ENCODE data around the gene CA5B.

CA5B gene

DNA sequence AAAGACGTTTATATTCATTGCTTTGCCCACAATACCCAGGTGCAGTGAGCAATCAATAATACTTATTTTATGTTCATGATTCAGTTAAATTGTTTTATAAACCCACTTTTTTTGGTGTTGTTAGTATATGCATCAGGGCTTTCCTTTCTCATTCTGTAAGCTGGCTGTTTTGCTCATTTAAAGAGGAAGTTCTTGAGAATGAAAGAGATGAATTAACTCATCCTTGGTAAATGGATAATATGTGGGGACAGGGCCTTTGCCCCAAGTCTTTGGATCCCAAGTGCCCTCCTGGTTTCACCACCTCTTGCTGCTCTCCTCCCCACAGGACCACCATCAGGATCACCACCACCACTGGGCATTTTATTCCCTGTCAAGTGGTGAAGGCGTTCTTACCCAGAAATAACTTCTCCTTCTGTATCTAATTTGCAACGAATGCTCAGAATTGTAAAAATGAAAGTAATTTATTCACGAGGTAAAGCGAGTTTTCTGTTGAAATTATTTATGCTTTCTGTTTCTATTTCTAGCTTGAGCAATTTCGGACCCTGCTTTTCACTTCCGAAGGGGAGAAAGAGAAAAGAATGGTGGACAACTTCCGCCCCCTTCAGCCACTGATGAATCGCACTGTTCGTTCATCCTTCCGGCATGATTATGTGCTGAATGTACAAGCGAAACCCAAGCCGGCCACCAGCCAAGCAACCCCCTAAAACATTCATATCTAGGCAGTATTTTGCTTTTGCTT lies 44.1 kb downstream of the CA5B start:
- Histone ChIP-seq H3K27ac (ENCODE audit: insufficient read depth, low read depth, low read length, poor library complexity, severe bottlenecking) (no peak overlapping the region), H3K27me3 (ENCODE audit: control insufficient read depth, insufficient read depth, low read length, poor library complexity, severe bottlenecking) (no peaks in the 10 kb centered on the region), H3K4me1 (ENCODE audit: control insufficient read depth, insufficient read depth, low read length) (no peaks in the 10 kb centered on the region), H3K9me3 (ENCODE audit: control insufficient read depth, low read length) (no peaks in the 10 kb centered on the region), H3K36me3 (ENCODE audit: control insufficient read depth, insufficient read depth, low read length) (no peaks in the 10 kb centered on the region), H3K4me3 (ENCODE audit: insufficient read depth, low read depth, low read length) (no peak overlapping the region)
- 90 to 98% methylated on average over 6 to 12 of the region's 13 CpGs for WGBS, 2 experiments

DNA sequence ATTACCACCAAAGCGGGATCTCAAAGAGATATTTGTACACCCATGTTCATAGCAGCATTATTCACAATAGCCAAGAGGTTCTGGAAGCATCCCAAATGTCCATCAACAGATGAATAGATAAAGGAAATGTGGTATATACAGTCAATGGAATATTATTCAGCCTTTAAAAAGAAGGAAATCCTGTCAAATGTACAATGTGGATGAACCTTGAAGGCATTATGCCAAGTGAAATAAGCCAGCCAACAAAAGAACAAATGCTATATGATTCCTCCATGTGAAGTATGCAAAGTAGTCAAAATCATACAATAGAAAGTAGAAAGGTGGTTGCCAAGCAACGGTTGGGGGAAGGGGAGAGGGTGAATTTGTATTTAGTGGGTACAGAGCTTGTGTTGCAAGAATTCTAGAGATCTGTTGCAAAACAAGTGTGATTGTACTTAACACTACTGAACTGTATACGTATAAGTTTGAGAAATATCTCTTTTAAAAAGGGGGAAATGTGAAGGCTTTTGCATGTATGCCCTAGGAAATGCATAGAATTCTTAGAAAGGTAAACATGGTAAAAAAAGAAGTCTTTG lies 47.2 kb downstream of the CA5B start:
- WGBS, 2 experiments, result 83 to 96% methylated on average over 3 of the region's 3 CpGs
- Histone ChIP-seq H3K36me3 (ENCODE audit: control insufficient read depth, insufficient read depth, low read length) (no peaks in the 10 kb centered on the region), H3K27ac (ENCODE audit: insufficient read depth, low read depth, low read length, poor library complexity, severe bottlenecking) (no peak overlapping the region), H3K4me3 (ENCODE audit: insufficient read depth, low read depth, low read length) (no peak overlapping the region), H3K9me3 (ENCODE audit: control insufficient read depth, low read length) (no peaks in the 10 kb centered on the region), H3K4me1 (ENCODE audit: control insufficient read depth, insufficient read depth, low read length) (no peaks in the 10 kb centered on the region), H3K27me3 (ENCODE audit: control insufficient read depth, insufficient read depth, low read length, poor library complexity, severe bottlenecking) (no peaks in the 10 kb centered on the region)

- Histone ChIP-seq H3K36me3 (ENCODE audit: control insufficient read depth, insufficient read depth, low read length) (no peaks in the 10 kb centered on the region), H3K4me1 (ENCODE audit: control insufficient read depth, insufficient read depth, low read length) (no peaks in the 10 kb centered on the region), H3K27ac (ENCODE audit: insufficient read depth, low read depth, low read length, poor library complexity, severe bottlenecking) (no peak overlapping the region), H3K9me3 (ENCODE audit: control insufficient read depth, low read length) (no peaks in the 10 kb centered on the region), H3K27me3 (ENCODE audit: control insufficient read depth, insufficient read depth, low read length, poor library complexity, severe bottlenecking) (no peaks in the 10 kb centered on the region), H3K4me3 (ENCODE audit: insufficient read depth, low read depth, low read length) (no peak overlapping the region)
- 89 to 100% methylated on average over 2 to 3 of the region's 3 CpGs for WGBS, 2 experiments
Observed at GRCh38 chrX:15786915-15787314, 48.8 kb downstream of the CA5B start.

- H3K9me3 ChIP-seq (ENCODE audit: control insufficient read depth, low read length), result no peaks in the 10 kb centered on the region
- no peaks in the 10 kb centered on the region for H3K36me3 ChIP-seq (ENCODE audit: control insufficient read depth, insufficient read depth, low read length)
- 1 to 2% methylated on average over 55 of the region's 55 CpGs for WGBS, 2 experiments
- peak within 1 kb of the TSS; percentile 60 for H3K4me3 ChIP-seq (ENCODE audit: insufficient read depth, low read depth, low read length)
- H3K27ac ChIP-seq (ENCODE audit: insufficient read depth, low read depth, low read length, poor library complexity, severe bottlenecking), result no peak within 1 kb of the TSS
- no peaks in the 10 kb centered on the region for H3K27me3 ChIP-seq (ENCODE audit: control insufficient read depth, insufficient read depth, low read length, poor library complexity, severe bottlenecking)
- H3K4me1 ChIP-seq (ENCODE audit: control insufficient read depth, insufficient read depth, low read length), result no peaks in the 10 kb centered on the region
Observed at GRCh38 chrX:15789979-15790768, 52.1 kb downstream of the CA5B start, which contains the start of gene ZRSR2. Gene ZRSR2 (plus strand): TSS chrX:15790484. CDS start chrX:15790496, 12 bp downstream.

DNA sequence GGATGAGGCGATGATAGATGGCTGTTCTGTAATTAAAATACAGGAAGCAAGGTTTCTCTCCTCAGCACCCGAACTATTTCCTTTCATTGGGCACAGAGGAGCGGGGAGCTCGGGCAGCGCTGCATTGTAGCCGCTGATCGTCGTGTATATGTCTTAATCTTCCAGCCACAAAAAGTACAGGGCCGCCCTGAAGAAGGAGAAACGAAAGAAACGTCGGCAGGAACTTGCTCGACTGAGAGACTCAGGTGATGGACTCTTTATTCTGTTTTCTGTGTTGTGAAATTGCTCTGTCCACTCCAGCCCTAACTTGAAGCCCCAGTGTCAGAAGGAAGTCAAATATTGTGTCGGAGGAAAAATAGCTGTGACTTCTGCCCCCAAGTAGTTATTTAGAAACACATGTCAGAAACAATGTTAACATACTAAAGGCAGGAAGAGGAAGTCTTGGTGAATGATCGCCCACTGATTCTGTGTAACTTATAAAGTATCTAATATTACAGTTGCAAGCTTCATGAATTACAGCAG lies 52.8 kb downstream of the CA5B start:
- H3K4me3 ChIP-seq (ENCODE audit: insufficient read depth, low read depth, low read length), result peak overlapping the region; percentile 60
- H3K9me3 ChIP-seq (ENCODE audit: control insufficient read depth, low read length), result no peaks in the 10 kb centered on the region
- WGBS, 2 experiments, result 2 to 6% methylated on average over 13 to 15 of the region's 15 CpGs
- H3K4me1 ChIP-seq (ENCODE audit: control insufficient read depth, insufficient read depth, low read length), result no peaks in the 10 kb centered on the region
- no peak overlapping the region for H3K27ac ChIP-seq (ENCODE audit: insufficient read depth, low read depth, low read length, poor library complexity, severe bottlenecking)
- H3K36me3 ChIP-seq (ENCODE audit: control insufficient read depth, insufficient read depth, low read length), result no peaks in the 10 kb centered on the region
- H3K27me3 ChIP-seq (ENCODE audit: control insufficient read depth, insufficient read depth, low read length, poor library complexity, severe bottlenecking), result no peaks in the 10 kb centered on the region

DNA sequence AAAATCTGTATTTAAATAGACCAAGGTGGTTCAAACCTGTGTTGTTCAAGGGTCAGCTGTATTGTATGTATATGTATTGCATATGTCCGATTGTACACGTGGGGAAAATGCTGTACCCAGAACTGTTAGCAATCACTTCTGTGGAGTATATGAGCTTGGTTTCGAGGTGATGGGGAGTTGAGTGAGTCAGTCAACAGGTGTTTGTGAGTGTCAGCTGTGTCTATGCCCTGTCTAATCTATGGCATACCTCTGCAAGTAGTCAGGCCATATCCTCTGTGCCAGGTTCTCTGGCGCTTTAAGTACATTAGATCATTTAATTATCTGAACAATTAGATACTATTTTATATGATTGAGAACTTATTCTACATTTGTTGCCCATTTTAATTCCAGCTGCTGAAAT lies 59.6 kb downstream of the CA5B start:
- 91 to 95% methylated on average over 3 of the region's 4 CpGs for WGBS, 2 experiments
- Histone ChIP-seq H3K9me3 (ENCODE audit: control insufficient read depth, low read length) (no peaks in the 10 kb centered on the region), H3K4me3 (ENCODE audit: insufficient read depth, low read depth, low read length) (no peak overlapping the region), H3K4me1 (ENCODE audit: control insufficient read depth, insufficient read depth, low read length) (no peaks in the 10 kb centered on the region), H3K36me3 (ENCODE audit: control insufficient read depth, insufficient read depth, low read length) (no peaks in the 10 kb centered on the region), H3K27ac (ENCODE audit: insufficient read depth, low read depth, low read length, poor library complexity, severe bottlenecking) (no peak overlapping the region), H3K27me3 (ENCODE audit: control insufficient read depth, insufficient read depth, low read length, poor library complexity, severe bottlenecking) (no peaks in the 10 kb centered on the region)

- Histone ChIP-seq H3K4me1 (ENCODE audit: control insufficient read depth, insufficient read depth, low read length) (no peaks in the 10 kb centered on the region), H3K27me3 (ENCODE audit: control insufficient read depth, insufficient read depth, low read length, poor library complexity, severe bottlenecking) (no peaks in the 10 kb centered on the region), H3K27ac (ENCODE audit: insufficient read depth, low read depth, low read length, poor library complexity, severe bottlenecking) (no peak overlapping the region), H3K4me3 (ENCODE audit: insufficient read depth, low read depth, low read length) (no peak overlapping the region), H3K9me3 (ENCODE audit: control insufficient read depth, low read length) (no peaks in the 10 kb centered on the region), H3K36me3 (ENCODE audit: control insufficient read depth, insufficient read depth, low read length) (no peaks in the 10 kb centered on the region)
Observed at GRCh38 chrX:15804563-15804962, 66.5 kb downstream of the CA5B start.

DNA sequence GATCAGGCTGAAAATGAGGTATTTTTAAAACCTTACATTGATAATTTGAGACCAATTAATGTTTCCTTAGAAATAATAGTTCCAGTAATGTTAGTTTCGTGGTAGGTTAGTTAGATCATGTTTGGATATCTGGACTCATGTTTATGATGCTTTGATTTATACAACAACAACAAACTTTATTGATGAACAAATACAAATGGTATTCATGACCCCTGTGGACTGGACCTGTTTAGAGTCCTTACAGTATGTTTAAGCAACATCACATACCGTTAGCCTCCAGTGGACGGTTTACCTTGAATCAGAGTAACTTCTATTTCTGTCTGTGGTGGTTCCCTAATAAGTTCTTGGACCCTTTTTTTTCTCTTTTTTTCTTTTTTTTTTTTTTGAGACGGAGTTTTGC lies 70.2 kb downstream of the CA5B start:
- H3K36me3 ChIP-seq (ENCODE audit: control insufficient read depth, insufficient read depth, low read length), result no peaks in the 10 kb centered on the region
- 78 to 95% methylated on average over 2 to 3 of the region's 4 CpGs for WGBS, 2 experiments

GRCh38 chrX:15812192-15812938 lies 74.3 kb downstream of the CA5B start:
- no peaks in the 10 kb centered on the region for H3K27me3 ChIP-seq (ENCODE audit: control insufficient read depth, insufficient read depth, low read length, poor library complexity, severe bottlenecking)
- H3K27ac ChIP-seq (ENCODE audit: insufficient read depth, low read depth, low read length, poor library complexity, severe bottlenecking), result no peak overlapping the region
- H3K4me3 ChIP-seq (ENCODE audit: insufficient read depth, low read depth, low read length), result no peak overlapping the region
- no peaks in the 10 kb centered on the region for H3K4me1 ChIP-seq (ENCODE audit: control insufficient read depth, insufficient read depth, low read length)
- WGBS, 2 experiments, result 97 to 100% methylated on average over 3 to 7 of the region's 8 CpGs
- H3K9me3 ChIP-seq (ENCODE audit: control insufficient read depth, low read length), result no peaks in the 10 kb centered on the region
- H3K36me3 ChIP-seq (ENCODE audit: control insufficient read depth, insufficient read depth, low read length), result no peaks in the 10 kb centered on the region

More for the DNA sequence above, 70.2 kb downstream of the CA5B start:
- H3K4me1 ChIP-seq (ENCODE audit: control insufficient read depth, insufficient read depth, low read length), result no peaks in the 10 kb centered on the region
- H3K4me3 ChIP-seq (ENCODE audit: insufficient read depth, low read depth, low read length), result no peak overlapping the region
- no peak overlapping the region for H3K27ac ChIP-seq (ENCODE audit: insufficient read depth, low read depth, low read length, poor library complexity, severe bottlenecking)
- H3K9me3 ChIP-seq (ENCODE audit: control insufficient read depth, low read length), result no peaks in the 10 kb centered on the region
- H3K27me3 ChIP-seq (ENCODE audit: control insufficient read depth, insufficient read depth, low read length, poor library complexity, severe bottlenecking), result no peaks in the 10 kb centered on the region

Data from ectodermal cell (in vitro differentiated cells).